DOHH2 (cell line): Measurements from ENCODE around the gene GRB10.

Experiments
- H3F3A ChIP-seq: fragments of 200-600 bp; sonication (generic), shearing (Covaris generic); 2 replicates; pipeline ENCODE4 v1.6.0; 2016; ENCODE audit warnings: antibody characterized with exemption, mild to moderate bottlenecking; ENCODE audit not compliant: control insufficient read depth, insufficient read depth
- H3K27ac ChIP-seq: fragments of 200-600 bp; sonication (generic); 2 replicates; pipeline ENCODE4 v1.5.1; 2014; ENCODE audit warnings: low read depth, mild to moderate bottlenecking, low read length, moderate library complexity
- H3K27me3 ChIP-seq: fragments of 200-600 bp; sonication (generic); 2 replicates; pipeline ENCODE4 v1.6.1; 2014; ENCODE audit warnings: mild to moderate bottlenecking, low read length, mixed read lengths; ENCODE audit not compliant: control insufficient read depth
- H3K36me3 ChIP-seq: fragments of 200-600 bp; sonication (generic); 2 replicates; pipeline ENCODE4 v1.6.1; 2014; ENCODE audit warnings: mild to moderate bottlenecking, low read length, moderate library complexity, mixed read lengths; ENCODE audit not compliant: control insufficient read depth
- H3K4me1 ChIP-seq: fragments of 200-600 bp; sonication (generic); 2 replicates; pipeline ENCODE4 v1.6.1; 2014; ENCODE audit warnings: mild to moderate bottlenecking, low read length, mixed read lengths; ENCODE audit not compliant: control insufficient read depth
- H3K4me2 ChIP-seq: fragments of 200-600 bp; sonication (generic); 2 replicates; pipeline ENCODE4 v1.6.0; 2014; ENCODE audit warnings: mild to moderate bottlenecking, low read length, moderate library complexity
- H3K4me3 ChIP-seq: fragments of 200-600 bp; sonication (generic); 2 replicates; pipeline ENCODE4 v1.5.1; 2014; ENCODE audit warnings: mild to moderate bottlenecking, low read length, mixed read lengths
- H3K79me2 ChIP-seq: fragments of 200-600 bp; sonication (generic); 2 replicates; pipeline ENCODE4 v1.6.1; 2014; ENCODE audit warnings: mild to moderate bottlenecking, low read length, mixed read lengths; ENCODE audit not compliant: control insufficient read depth
- H3K9me2 ChIP-seq: fragments of 200-600 bp; sonication (generic); replicated peaks from 2 replicates; pipeline ENCODE4 v1.6.1; 2014; ENCODE audit warnings: mild to moderate bottlenecking, low read length, mixed read lengths; ENCODE audit not compliant: control insufficient read depth
- H3K9me3 ChIP-seq: fragments of 200-600 bp; sonication (generic); 2 replicates; pipeline ENCODE4 v1.6.1; 2014; ENCODE audit warnings: antibody characterized with exemption, low read length, mixed read lengths; ENCODE audit not compliant: control insufficient read depth, insufficient read depth
- H4K20me1 ChIP-seq: fragments of 200-600 bp; sonication (generic); 2 replicates; pipeline ENCODE4 v1.6.0; 2014; ENCODE audit warnings: low read depth, mild to moderate bottlenecking, antibody characterized with exemption, low read length, moderate library complexity; ENCODE audit not compliant: control insufficient read depth, insufficient read depth
- EZH2phosphoT487 ChIP-seq: fragments of 200-600 bp; sonication (generic); IDR thresholded peaks from 2 replicates; pipeline ENCODE4 v1.6.1; 2017; ENCODE audit warnings: borderline replicate concordance, mild to moderate bottlenecking, antibody characterized with exemption, low read length, moderate library complexity, mixed read lengths
- TF ChIP-seq, protein P1 (sequence below): fragments of 200-600 bp; sonication (generic); IDR thresholded peaks from one replicate; pipeline ENCODE4 v1.5.1; 2014; ENCODE audit warnings: antibody characterized with exemption, mild to moderate bottlenecking, low read depth, low read length; ENCODE audit not compliant: poor library complexity, severe bottlenecking

GRB10 gene

DNA sequence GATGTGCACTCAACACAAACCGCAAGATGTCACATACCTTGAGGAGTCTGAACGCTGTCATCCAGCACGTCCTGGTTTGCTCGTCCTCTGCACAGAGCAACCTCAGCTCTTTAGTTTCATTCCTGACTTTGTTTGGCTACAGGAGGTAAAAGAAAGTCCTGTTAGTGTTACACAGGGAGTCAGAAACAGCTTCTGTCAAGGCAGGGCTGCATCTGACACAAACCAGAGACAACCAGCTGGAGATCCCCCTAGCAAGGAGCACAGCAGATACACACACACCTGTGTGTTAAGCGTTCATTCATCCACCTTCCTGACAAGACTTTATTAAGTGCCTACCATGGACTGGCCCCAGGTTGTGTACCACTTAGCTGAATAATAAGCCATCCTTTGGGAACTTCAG, 170.0 kb downstream of the GRB10 start:
- Histone ChIP-seq H3K27ac (no peak overlapping the region), H3F3A (no peaks in the 10 kb centered on the region), H3K9me2 (no peaks in the 10 kb centered on the region), H3K4me2 (no peak overlapping the region), H3K4me1 (no peaks in the 10 kb centered on the region), H3K4me3 (no peak overlapping the region), H3K9me3 (no peaks in the 10 kb centered on the region), H4K20me1 (no peaks in the 10 kb centered on the region), H3K79me2 (no peaks in the 10 kb centered on the region), H3K27me3 (peaks cover 18% of the 10 kb centered on the region), H3K36me3 (no peaks in the 10 kb centered on the region)
- TF ChIP-seq, protein P1, sequence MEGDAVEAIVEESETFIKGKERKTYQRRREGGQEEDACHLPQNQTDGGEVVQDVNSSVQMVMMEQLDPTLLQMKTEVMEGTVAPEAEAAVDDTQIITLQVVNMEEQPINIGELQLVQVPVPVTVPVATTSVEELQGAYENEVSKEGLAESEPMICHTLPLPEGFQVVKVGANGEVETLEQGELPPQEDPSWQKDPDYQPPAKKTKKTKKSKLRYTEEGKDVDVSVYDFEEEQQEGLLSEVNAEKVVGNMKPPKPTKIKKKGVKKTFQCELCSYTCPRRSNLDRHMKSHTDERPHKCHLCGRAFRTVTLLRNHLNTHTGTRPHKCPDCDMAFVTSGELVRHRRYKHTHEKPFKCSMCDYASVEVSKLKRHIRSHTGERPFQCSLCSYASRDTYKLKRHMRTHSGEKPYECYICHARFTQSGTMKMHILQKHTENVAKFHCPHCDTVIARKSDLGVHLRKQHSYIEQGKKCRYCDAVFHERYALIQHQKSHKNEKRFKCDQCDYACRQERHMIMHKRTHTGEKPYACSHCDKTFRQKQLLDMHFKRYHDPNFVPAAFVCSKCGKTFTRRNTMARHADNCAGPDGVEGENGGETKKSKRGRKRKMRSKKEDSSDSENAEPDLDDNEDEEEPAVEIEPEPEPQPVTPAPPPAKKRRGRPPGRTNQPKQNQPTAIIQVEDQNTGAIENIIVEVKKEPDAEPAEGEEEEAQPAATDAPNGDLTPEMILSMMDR, result no peak
- no peak for TF ChIP-seq EZH2phosphoT487

DNA sequence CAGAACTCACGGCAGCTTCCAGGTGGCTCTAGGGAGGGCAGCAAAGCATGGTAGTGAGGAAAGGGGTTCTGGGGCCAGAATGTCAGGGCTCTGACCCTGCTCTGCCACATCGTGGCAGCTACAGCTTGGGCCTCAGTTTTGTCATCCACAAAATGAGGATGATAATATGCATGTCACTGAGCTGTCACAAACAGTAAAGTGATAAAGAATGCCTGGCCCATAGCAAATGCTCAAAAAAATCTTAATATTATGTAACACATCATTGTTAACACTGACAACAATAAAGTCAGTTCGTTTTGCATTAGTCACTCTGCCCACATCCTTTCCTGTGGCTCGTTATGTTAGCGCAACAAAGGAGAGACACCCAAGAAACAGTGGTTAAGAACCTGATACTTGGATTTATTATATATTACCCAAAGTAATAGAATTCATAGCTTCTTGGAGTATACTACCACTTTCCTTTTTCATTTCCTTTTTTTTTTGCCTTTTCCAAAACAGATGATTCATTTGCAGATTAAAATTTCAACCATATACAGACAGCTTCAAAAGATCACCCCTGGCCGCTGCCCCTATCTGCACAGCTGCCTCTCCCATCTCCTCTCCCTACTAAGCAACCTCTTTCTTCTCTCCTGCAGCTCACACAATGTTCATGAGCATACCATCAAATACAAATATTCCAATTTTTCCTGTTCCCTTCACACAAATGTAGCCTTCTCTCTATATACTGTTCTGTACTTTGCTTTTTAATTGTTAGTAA, 172.0 kb downstream of the GRB10 start:
- no peaks in the 10 kb centered on the region for H3K9me2 ChIP-seq
- no peak overlapping the region for H3K4me2 ChIP-seq
- H3F3A ChIP-seq, result no peaks in the 10 kb centered on the region
- peaks cover 9% of the 10 kb centered on the region for H3K27me3 ChIP-seq
- no peak for TF ChIP-seq EZH2phosphoT487
- TF ChIP-seq, protein P1, result no peak
- H3K27ac ChIP-seq, result no peak overlapping the region
- H3K9me3 ChIP-seq, result no peaks in the 10 kb centered on the region
- H3K79me2 ChIP-seq, result no peaks in the 10 kb centered on the region
- H3K36me3 ChIP-seq, result no peaks in the 10 kb centered on the region
- H3K4me3 ChIP-seq, result no peak overlapping the region
- no peaks in the 10 kb centered on the region for H4K20me1 ChIP-seq
- no peaks in the 10 kb centered on the region for H3K4me1 ChIP-seq

DNA sequence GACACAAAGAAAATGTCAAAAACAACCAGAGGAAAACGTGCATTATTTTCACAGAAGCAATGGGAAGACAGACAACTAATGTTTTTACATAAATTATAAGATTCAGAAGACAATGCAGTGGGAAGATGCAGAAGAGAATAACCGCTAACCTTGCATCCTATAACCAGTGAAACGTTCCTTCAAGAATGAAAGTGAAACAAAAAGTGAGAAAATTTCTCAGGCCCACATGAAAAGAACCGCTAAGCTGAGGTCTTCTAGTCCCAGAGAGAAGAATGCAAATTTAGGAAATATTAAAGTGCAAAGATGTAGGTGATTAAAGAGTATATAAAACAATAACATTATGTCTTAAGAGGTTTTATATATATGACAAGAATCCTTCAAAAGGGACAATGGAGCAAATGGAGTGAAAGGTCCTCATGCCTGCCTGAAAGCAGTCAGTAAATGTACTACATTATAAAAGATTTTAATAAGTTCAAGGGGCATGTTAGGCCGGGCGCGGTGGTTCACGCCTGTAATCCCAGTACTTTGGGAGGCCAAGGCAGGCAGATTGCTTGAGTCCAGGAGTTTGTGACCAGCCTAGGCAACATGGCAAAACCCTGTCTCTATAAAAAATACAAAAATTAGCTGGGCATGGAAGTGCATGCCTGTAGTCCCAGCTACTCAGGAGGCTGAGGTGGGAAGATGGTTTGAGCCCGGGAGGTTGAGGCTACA, 174.3 kb downstream of the GRB10 start:
- H3F3A ChIP-seq, result no peaks in the 10 kb centered on the region
- H3K36me3 ChIP-seq, result no peaks in the 10 kb centered on the region
- H3K27ac ChIP-seq, result no peak overlapping the region
- TF ChIP-seq, protein P1, result no peak
- no peaks in the 10 kb centered on the region for H3K9me2 ChIP-seq
- H4K20me1 ChIP-seq, result no peaks in the 10 kb centered on the region
- H3K9me3 ChIP-seq, result no peaks in the 10 kb centered on the region
- H3K4me2 ChIP-seq, result no peak overlapping the region
- peaks cover 9% of the 10 kb centered on the region for H3K27me3 ChIP-seq
- no peak overlapping the region for H3K4me3 ChIP-seq
- H3K4me1 ChIP-seq, result no peaks in the 10 kb centered on the region
- no peaks in the 10 kb centered on the region for H3K79me2 ChIP-seq
